ENCODE measurements around the gene STRN4. TPM values are rescaled to one million over a fixed set of nuclear protein-coding genes. Genes with fewer than 3 reads are reported as not detected.
A peak's percentile ranks its signal among the peaks of the same experiment; 100 is the strongest.

STRN4 gene
- total RNA-seq, 4 donors from 2014 or later, result 77.4 to 127 (median 87.4) TPM

- no peaks in the 10 kb centered on the region for H3K27me3 ChIP-seq
- H3K27ac ChIP-seq, result peak overlapping the region in 1 of 4 donors; percentile 62
- DNase-seq (ENCODE audit: low spot score in 2 of 2), result no peak
- TF ChIP-seq EP300 (IDR thresholded peaks at IDR 0.05) (no peak), POLR2A (IDR thresholded peaks at IDR 0.05) (no peak), CTCF (IDR thresholded peaks at IDR 0.05) (no peak)
- H3K36me3 ChIP-seq, result peaks cover 3 to 98% (median 42%) of the 10 kb centered on the region in 3 donors
- peaks cover 0 to 60% (median 4%) of the 10 kb centered on the region in 4 donors for H3K4me1 ChIP-seq
- WGBS, 2 donors, result 77 to 79% methylated on average over 6 to 11 of the region's 11 CpGs
- no peaks in the 10 kb centered on the region for H3K9me3 ChIP-seq
- H3K4me3 ChIP-seq, result no peak overlapping the region
Observed at GRCh38 chr19:46727757-46728156, 18.5 kb downstream of the STRN4 start.

- peaks cover 0 to 53% (median 2%) of the 10 kb centered on the region in 4 donors for H3K4me1 ChIP-seq
- H3K9me3 ChIP-seq, result no peaks in the 10 kb centered on the region
- no peaks in the 10 kb centered on the region for H3K27me3 ChIP-seq
- H3K36me3 ChIP-seq, result peaks cover 3 to 98% (median 46%) of the 10 kb centered on the region in 3 donors
- TF ChIP-seq EP300 (IDR thresholded peaks at IDR 0.05) (no peak), CTCF (IDR thresholded peaks at IDR 0.05) (no peak), POLR2A (IDR thresholded peaks at IDR 0.05) (no peak)
- H3K27ac ChIP-seq, result peak overlapping the region in 1 of 4 donors; percentile 43
- DNase-seq (ENCODE audit: low spot score in 2 of 2), result no peak
- H3K4me3 ChIP-seq, result no peak overlapping the region
- 66 to 69% methylated on average over 14 of the region's 14 CpGs for WGBS, 2 donors
Observed at GRCh38 chr19:46726971-46727501, 19.2 kb downstream of the STRN4 start.

- Histone ChIP-seq H3K27ac (peak overlapping the region in 1 of 4 donors; percentile 43), H3K4me3 (no peak overlapping the region), H3K4me1 (peaks cover 0 to 48% (median 0%) of the 10 kb centered on the region in 4 donors), H3K9me3 (no peaks in the 10 kb centered on the region), H3K27me3 (no peaks in the 10 kb centered on the region), H3K36me3 (peaks cover 3 to 98% (median 46%) of the 10 kb centered on the region in 3 donors)
- TF ChIP-seq CTCF (IDR thresholded peaks at IDR 0.05) (no peak), EP300 (IDR thresholded peaks at IDR 0.05) (no peak), POLR2A (IDR thresholded peaks at IDR 0.05) (no peak)
- no peak for DNase-seq (ENCODE audit: low spot score in 2 of 2)
- 77 to 85% methylated on average over 8 to 10 of the region's 10 CpGs for WGBS, 2 donors
Observed at GRCh38 chr19:46726551-46726950, 19.7 kb downstream of the STRN4 start.

GRCh38 chr19:46725859-46726393 is 20.3 kb downstream of the STRN4 start:
- peaks cover 0 to 42% (median 0%) of the 10 kb centered on the region in 4 donors for H3K4me1 ChIP-seq
- no peaks in the 10 kb centered on the region for H3K27me3 ChIP-seq
- no peak for DNase-seq (ENCODE audit: low spot score in 2 of 2)
- 79 to 83% methylated on average over 9 of the region's 9 CpGs for WGBS, 2 donors
- peaks cover 3 to 98% (median 46%) of the 10 kb centered on the region in 3 donors for H3K36me3 ChIP-seq
- no peak for TF ChIP-seq POLR2A (IDR thresholded peaks at IDR 0.05)
- TF ChIP-seq EP300 (IDR thresholded peaks at IDR 0.05), result no peak
- no peak for TF ChIP-seq CTCF (IDR thresholded peaks at IDR 0.05)
- H3K9me3 ChIP-seq, result no peaks in the 10 kb centered on the region
- no peak overlapping the region for H3K4me3 ChIP-seq
- no peak overlapping the region for H3K27ac ChIP-seq

- no peak for DNase-seq (ENCODE audit: low spot score in 2 of 2)
- WGBS, 2 donors, result 84 to 94% methylated on average over 19 to 21 of the region's 26 CpGs
Observed at GRCh38 chr19:46725036-46725820, 21.0 kb downstream of the STRN4 start.

More at GRCh38 chr19:46725036-46725820, 21.0 kb downstream of the STRN4 start:
- Histone ChIP-seq H3K27me3 (no peaks in the 10 kb centered on the region), H3K9me3 (no peaks in the 10 kb centered on the region), H3K4me3 (no peak overlapping the region), H3K4me1 (peaks cover 0 to 37% (median 0%) of the 10 kb centered on the region in 4 donors), H3K27ac (no peak overlapping the region), H3K36me3 (peaks cover 3 to 98% (median 50%) of the 10 kb centered on the region in 3 donors)
- TF ChIP-seq CTCF (IDR thresholded peaks at IDR 0.05) (no peak), EP300 (IDR thresholded peaks at IDR 0.05) (no peak), POLR2A (IDR thresholded peaks at IDR 0.05) (no peak)

Measured in tibial nerve (tissue), 4 donors.